COR-L47 (cell line): ENCODE results near the gene EIF6.
"Not testable (repeated sequence)": the region's sequence is repeated elsewhere in the genome, so short reads cannot be mapped to it uniquely, and the experiment has no call there.

ENCODE experiments used
- DNase-seq: peaks from one replicate; lab custom pipeline; 2025; lab: John Stamatoyannopoulos, UW

Gene EIF6

DNA sequence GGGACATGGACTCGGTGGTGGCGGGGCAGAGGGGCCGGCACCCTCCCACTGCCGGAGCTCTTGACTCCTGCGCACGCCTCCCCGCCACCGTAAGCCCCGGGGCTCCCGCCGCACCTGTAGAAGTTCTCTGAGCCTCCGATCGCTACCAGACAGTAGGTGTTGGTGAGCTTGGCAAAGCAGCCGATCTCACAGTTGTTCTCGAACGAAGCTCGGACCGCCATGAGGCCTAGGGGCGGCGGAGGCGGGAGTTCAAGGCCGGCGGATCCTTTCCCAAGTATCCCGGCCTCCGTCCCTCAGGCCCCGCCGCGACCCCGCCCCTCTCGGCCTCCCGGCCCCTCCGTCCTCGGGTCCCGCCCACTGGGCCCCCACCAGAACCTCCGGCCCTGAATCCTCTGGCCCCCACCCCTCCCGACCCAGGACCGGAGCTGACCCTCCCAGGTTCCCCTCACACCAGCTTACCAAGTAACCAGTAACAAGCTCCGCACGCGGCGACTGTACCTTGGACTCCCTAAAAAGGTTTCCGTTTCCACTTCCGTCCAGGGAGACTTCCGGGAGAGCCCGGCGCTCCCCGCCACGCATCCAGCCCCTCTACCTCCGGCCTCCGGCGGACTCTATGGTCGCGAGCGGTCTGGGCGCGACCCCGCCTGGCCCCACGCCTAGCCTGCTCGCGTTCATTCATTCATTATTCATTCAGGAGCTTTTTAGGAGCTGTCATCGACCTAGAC lies at the start of gene EIF6:
EIF6 (minus strand) TSS at position 506 of the 725 bp plus-strand sequence; CDS start at position 221, 285 bp downstream.
- DNase-seq, result peak; percentile 80

DNA sequence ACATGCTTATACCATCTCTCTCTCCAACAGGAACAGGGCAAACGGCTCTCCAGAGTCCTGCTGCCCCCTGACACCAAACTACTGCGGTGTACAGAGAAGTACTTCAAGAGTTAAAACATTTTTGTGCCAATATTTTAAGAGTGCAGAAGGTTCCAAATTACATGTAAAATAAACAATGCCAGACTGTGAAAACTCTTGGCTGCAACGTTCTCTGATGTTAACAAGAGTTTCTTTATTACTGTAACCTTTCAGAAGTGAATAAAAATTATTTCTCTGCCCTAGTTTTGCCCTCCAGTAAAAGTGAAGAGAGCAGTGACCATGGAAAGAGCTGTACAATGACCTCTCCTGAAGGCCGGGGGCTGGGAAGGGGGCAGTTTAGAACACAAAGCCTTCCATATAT lies 49.0 kb upstream of the EIF6 start:
- no peak for DNase-seq

DNA sequence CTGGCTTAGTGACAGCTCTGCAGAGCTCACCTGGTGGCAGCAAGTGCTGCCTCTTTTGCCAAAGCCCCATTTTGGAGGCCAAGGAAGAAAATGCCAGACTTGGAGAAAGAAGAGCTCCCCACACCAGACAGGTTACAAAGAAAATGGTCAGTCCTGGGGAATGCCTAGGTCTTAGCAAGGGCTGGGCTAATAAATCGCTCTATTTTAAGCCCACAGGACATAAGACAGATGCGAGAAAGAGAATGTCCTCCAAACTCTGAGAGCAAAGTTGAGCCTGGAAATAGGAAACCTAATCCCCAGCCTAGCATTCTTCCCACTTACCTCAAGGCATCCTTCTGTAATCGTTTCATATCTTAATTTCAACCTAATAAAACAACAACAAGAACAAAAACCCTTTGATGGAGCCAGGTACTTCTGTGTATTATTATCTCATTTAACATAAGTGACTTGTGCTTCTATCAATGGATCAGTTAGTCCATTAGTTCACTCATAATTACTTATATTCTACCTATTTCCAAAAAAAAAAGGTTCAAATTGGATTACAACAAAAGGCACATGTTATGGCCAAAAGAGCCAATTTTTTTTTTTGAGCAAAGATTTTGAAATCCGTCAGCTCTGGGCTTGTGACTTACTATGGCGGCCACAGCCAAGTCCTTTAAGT lies 48.1 kb upstream of the EIF6 start:
- DNase-seq, result no peak

DNA sequence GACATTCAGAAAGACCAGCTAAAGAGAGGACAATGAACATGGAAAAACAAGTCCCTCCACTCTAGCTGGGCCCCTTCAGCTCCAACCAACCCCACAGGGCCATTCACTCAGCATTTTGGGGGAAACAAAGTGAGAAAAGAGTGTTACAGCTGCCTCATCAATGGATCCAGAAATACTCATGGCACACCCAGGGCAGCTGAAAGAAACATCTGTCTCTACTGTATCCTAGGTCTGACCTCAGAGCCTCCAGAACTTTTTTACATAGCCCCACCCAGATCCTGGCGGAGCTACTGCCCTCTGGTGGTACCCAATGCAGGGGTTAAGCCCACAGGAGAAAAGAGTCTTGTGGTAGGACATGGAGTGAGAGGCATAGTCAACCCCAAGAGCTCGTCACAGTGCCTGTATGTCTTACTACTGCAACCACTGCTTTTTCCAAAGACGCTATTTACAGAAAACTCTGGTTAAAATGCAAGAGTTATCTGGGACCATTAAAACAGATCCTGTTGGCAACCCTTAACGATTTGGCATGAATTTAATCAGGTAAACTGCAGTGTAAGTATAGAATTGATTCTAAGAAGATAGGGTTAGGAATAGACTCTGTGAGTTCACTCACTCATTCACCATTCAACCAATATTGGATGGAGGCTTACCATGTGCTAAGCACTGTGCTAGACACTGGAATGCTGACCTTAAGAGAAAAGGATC lies 45.0 kb upstream of the EIF6 start:
- no peak for DNase-seq

DNA sequence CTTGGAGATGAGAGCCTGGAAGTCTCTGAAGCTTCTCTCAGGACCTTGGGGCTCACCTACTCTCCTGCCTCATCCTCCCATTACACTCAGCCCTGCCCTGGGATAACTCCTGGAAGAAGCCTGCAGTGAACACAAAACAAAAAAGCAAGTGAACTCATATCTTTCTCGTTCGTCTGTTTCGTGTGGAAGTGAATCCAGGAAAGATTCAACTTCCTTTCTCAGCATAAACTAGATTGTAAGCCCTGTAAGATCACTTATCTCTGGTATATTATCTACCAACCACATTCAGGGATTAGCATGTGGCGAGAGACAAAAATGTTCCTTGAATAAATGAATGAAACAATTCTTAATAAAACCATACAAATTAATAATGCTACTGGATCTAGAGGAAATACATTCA lies 44.1 kb upstream of the EIF6 start:
- DNase-seq, result no peak

DNA sequence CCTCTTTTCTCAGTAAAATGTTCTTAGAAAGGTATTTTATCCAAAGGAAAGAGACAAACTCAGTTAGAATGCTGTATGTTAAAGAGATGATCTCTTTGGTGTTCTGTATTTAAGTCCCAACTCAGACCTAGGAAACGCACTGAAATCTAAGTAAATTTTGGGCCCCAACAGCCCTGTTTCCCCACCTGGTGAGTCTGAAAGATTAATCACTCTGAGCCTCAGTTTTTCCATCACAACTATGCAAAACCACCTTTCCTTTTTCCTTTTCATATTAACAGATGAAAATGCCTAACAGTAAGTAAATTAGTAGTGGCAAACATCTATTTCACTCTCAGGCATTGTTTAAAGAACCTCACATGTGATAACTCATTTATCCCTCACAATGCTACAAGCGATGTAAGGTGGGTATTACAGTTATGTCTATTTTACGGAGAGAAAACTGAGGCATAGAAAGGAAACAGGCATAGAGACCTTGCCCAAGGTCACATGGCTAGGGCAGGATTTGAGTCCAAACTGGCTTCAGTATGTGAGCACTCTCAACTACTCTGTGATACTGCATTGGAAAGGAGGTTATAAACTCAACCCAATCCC lies 43.6 kb upstream of the EIF6 start:
- DNase-seq, result no peak

DNA sequence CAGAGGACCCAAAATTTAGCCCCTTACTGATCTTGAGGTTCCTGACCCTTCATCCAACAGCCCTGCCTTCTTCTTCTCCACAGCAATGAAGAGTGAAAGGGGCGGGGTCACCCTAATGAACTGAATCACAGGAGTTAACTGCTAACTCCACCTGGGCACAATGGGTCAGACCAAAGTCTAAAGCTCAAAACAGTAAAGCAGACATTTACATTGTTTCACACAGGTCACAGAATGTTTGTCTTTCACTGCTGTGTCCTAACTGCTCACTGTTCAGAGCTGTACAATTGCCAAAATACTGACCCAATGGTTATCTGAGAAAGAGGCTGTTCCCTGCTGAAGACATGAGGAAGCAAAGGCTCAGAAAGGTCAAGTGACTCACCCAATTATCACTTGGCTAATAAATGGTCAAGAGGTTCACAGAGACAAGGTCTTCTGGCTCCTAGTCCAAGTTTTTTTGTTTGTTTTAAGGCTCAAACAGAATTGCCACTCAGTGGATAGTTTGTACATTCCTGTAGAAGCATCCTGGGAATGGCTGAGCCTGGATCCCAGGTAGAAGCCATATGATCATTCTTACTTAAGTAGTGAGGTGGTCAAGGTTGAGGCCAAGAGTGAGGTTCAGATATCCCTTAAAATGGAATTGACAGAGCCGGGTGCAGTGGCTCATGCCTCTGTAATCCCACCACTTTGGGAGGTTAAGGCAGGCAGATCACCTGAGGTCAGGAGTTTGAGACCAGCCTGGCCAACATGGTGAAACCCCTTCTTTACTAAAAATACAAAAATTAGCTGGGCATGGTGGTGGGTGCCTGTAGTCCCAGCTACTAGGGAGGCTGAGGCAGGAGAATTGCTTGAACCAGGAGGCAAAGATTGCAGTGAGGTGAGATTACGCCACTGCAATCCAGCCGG lies 42.8 kb upstream of the EIF6 start:
- DNase-seq, result no peak

DNA sequence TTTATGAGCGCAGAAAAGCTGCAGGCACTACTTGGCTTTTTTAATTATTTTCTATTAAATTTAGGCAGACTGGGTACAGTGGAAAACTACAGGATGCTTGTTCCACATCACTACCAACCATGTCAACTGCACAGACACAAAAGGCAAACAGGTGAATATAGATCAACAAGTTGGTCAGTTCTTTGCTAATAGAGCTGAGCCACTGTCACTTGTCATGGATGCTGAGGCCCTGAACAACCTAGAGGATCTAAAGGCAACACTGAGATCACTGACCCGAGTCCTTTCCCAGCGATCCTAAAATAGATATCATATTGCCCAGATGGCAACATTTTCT lies 42.1 kb upstream of the EIF6 start:
- no peak for DNase-seq

DNA sequence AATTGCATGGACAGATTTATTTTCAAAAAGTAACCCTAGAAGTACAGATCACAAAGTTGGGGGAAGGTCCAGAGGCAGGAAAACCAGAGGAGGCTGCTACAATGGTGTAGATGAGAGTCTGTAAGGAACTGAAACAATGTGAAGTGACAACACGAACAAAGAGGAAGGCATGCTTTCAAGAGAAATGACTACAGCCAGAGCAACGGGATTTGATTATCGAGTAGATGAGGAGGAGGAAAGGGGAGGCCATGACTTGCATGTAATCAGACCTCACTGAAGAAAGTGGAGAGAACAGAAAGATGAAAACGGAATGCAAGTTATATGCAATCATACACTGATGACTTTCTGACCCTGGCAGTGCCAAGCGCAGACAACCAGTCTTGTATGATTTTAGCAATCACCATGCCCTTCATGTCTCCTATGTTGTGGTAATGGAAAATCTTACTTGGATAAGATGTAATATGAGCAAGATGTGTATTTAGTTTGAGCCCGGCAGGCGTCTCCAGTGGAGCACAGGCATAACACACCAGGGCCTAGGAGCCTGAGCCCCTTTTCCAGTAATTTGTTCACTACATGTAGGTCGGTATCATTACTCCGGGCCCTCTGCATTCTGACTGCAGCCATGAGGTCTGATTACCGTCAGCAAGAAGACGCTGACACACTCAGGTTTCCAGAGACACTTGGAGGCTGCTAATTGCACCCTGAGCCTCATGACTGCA lies 41.6 kb upstream of the EIF6 start:
- DNase-seq, result no peak

DNA sequence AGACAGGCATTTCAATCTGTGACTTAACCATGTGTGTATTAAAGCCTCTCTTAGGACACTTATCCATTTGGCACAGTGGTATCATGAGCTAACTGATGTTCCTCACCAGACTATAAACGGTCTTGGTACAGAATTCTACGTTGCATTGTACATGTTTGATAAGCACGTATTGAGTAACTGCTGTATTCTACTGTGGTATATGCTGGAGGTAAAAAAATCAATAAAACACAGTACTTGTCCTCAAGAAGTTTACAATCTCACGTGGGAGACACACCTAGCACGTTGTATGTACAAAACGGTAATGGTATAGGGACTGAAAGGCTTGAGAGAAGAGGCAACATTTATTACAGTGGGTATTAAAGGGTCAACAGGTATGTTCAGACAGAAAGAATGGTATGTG lies 40.8 kb upstream of the EIF6 start:
- no peak for DNase-seq

DNA sequence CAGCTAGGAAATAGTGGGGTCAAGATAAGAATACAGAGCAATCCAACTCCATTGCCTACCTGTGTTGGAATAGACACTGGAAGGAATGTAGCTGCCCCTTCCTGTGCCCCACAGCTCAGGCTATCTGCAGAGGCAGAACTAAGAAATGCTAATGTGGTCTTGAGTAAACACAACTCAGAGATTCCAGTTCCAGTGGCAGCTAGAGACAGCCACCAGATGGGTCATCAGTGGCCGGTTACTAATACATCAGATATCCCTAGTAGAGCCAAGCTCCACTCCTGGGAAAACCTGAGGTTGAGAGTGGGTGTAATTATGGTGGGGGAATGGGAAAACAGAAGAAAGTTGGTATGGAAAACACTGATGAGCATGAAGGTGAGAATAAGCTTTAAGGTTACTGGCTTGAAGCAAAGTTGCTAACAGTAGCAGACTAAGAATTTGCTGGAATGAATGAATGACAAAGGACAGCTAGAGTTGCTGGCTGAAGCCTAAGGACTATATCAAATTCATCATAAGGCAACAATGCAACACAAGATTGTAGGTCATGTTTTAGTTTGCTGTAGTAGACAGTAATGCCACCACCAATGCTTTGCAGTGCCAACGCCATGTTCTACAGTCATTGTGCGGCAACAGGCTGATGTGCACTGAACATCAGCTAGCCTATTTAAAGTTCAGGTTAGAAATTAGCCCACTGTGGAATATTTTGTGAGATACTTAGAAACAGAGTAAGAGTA lies 36.0 kb upstream of the EIF6 start:
- DNase-seq, result no peak

DNA sequence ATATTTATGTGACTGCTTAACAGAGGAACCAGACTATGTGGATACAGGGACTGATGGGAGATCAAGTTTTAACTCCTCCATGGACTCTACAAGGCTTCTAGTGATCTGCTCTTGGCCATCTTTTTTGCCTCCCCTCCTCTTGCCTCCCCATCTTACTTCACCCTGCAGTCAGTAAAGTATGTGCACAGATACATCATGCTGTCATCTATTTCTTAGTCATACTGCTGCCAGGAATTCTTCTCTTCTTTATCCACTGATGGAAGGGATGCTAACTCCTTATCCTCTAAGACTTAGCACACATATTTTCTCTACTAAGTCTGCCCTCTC lies 35.3 kb upstream of the EIF6 start:
- DNase-seq, result no peak

DNA sequence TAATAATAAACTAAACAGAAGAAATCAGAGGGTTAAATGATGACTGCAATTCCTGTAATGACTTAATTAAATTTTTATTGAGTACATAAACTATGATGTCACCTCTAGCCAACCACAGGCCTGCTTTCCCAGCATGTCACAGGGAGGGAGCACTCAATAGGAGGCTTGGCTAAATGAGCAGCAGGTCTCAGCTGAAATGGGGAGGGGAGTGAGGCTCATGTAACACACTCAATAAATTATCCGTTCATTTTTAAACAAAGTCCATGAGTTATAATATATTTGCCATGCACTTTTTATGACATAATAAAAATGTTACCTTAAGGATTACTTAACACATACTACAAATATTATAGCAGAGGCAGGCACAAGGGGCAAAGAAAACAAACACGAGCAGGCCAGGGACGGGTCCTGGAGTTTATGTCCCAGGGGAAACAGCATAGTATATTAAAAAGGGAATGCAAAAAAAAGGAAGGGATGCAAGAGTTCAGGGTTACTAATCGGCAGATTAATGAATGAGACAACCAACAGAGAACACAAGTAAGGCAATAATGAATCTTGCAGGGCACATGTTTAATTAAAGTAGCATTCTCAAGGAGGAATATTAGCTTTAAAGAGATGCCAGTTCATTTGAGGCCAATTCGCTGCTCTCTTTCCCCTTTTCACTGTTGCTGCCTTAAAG lies 34.8 kb upstream of the EIF6 start:
- peak; percentile 7 for DNase-seq

DNA sequence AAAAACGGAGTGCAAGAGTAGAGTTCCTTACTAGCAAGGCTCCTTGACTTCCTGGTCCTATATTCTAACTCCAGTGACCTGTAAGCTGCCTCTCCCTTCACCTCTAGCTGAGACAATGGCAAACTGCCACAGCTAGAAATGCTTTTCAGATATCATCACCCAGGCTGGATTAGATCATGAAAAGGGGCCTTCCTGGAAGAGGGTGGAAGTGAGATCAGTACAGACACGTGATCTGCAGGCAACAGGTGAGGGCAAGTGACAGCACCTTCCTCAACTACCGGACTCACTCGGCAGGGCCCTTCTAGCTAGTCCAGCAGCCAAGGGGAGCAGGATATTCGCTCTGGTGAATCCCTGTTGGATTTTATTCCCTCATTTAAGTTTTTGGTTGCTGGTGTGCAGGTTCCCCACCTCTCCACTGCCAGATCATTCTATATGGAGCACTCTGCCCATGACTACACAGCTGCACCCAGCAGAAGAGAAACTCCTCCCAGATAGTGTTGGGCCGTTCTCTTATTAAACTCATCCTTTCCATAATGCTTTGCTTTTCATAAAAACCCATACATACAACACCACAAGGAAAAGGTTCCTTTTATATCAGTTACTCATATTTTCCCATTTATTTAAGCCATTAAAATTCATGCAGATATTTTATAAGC lies 34.1 kb upstream of the EIF6 start:
- no peak for DNase-seq

DNA sequence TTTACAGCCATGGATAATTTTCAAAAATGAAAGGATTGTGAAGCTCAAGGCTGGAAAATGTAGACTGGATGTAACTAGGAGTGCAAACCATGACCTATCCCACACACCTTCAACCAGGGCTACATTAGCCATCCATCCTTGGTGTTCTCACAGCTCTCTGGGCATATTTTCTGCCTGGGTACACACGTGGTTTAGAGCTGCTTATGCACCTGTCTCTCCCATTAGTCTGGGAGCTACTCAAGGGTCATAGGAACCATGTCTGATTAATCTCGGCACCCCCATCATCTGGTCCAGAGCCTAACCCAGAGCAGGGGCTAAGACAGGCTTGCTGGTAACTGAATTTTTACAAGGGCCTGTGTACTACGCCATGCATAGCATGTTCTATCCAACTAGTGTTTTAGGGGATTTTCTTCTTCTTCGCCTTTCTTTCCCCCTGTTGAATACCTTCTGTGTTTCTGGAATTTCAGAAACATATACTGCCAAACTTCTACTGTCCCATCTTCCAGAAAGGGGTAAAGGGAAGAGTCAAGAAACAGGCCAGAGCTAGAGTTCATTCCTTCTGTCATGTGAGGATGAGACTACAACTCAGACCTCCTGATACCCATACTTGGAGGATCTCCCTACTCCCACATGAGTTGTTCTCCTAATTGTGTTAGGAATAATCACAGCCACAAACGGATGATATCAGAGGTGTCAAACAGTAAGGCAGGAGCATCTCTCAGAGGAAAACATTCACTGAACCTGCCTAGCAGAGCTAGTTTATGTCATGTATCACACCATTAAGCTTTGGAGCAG lies 33.0 kb upstream of the EIF6 start:
- DNase-seq, result no peak

DNA sequence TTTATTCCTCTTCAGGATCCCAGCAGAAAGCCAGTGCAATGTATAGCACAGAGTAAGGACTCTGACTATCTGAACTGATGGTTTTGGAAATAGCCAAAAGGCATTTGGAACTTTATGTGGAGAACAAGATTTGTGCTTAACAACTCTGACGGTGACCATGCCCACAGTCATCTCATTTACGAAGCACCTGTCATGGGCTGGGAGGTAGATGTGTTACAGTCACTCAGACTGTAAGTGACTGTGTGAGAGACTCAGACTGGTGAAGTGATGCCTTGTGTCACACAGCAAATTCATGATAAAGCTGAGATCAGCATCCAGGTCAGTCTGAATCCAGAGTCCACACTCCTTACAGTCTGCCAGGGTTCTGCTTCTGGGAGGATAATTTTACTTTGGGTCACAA lies 31.5 kb upstream of the EIF6 start:
- no peak for DNase-seq

DNA sequence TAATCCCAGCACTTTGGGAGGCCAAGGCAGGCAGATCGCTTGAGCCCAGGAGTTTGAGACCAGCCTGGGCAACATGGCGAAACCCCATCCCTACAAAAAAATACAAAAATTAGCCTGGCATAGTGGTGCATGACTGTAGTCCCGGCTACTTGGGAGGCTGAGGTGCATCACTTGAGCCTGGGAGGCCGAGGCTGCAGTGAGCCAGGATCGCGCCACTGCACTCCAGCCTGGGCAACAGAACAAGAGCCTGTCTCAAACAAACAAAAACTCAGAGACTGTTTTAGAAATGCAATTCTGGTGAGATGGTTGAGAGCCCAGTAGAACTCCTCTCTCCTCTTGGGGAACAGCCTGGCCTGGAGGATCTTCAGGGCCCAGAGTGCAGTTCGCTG lies 31.1 kb upstream of the EIF6 start:
- DNase-seq, result not testable (repeated sequence)

DNA sequence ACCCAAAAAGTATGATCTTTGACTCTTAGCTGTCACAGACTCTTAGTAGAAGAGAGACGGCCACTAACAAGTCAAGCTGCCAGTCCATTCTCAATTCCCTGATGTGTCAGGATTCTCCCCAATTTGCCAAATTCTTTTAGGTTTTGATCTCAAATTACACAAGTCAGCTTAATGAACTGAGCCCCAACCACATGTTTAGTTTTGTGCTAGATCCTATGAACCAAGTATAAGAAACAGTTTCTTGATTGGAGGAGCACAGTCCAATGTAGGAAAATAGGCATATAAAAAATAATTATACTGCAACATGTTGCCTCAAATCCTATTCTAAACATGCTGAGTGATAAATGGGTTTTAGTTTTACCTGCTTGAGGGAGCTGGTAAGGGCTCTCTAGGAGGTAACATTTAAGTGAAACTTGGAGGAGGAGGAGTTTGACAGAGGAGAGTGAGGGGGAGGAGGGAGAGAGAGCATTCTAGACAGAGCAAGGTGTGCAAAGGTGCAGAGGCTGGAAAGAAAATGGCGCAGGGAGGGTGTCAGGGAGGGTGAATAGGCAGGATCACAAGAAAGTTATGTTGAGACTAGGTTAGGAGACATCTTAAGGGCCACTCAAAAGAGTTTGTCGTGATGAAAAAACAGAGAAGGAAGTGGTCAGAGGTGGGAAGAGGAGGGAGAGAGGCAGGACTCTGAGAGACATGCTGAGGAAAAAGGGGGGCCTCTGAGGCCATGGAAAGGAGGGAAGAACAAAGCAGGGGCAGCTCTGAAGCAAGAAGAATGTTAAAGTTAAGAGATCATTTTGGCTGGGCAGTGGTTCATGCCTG lies 30.5 kb upstream of the EIF6 start:
- DNase-seq, result no peak
